Measurements from ENCODE around the gene IKZF2. TPM values are rescaled to one million over a fixed set of nuclear protein-coding genes. Genes with fewer than 3 reads are reported as not detected.

The IKZF2 gene
- total and polyA plus RNA-seq, 4 donors, result 0.63 to 17.1 (median 5.7) TPM

GRCh38 chr2:213001297-213001910 lies 150.0 kb downstream of the IKZF2 start:
- peak overlapping the region in 1 of 2 donors; percentile 26 for H3K4me3 ChIP-seq (ENCODE audit: low read length in 2 of 2)
- ATAC-seq (ENCODE audit: low FRiP score) (peak; percentile 54), DNase-seq (no peak)
- no peaks in the 10 kb centered on the region for H3K4me1 ChIP-seq (ENCODE audit: control insufficient read depth in 1 of 2, insufficient read depth in 2 of 2, low read length in 2 of 2)
- no peaks in the 10 kb centered on the region for H3K36me3 ChIP-seq (ENCODE audit: control insufficient read depth in 1 of 2, insufficient read depth in 2 of 2, low read length in 1 of 2)
- no peak overlapping the region for H3K27ac ChIP-seq (ENCODE audit: low read depth in 1 of 2, low read length in 2 of 2)
- 16 to 21% methylated on average over 3 of the region's 3 CpGs for whole genome bisulfite sequencing, 2 donors
- intact Hi-C loops (cut with DNase I), result no loop called here
- H3K27me3 ChIP-seq (ENCODE audit: control insufficient read depth in 1 of 2, insufficient read depth in 2 of 2, low read length in 1 of 2), result no peaks in the 10 kb centered on the region
- H3K9me3 ChIP-seq (ENCODE audit: control insufficient read depth, low read length), result no peaks in the 10 kb centered on the region

GRCh38 chr2:212998626-212999359 lies 152.6 kb downstream of the IKZF2 start:
- no peak overlapping the region for H3K27ac ChIP-seq (ENCODE audit: low read depth in 1 of 2, low read length in 2 of 2)
- DNase-seq (no peak), ATAC-seq (ENCODE audit: low FRiP score) (no peak)
- 90 to 92% methylated on average over 2 of the region's 2 CpGs for WGBS, 2 donors
- H3K9me3 ChIP-seq (ENCODE audit: control insufficient read depth, low read length), result no peaks in the 10 kb centered on the region
- H3K27me3 ChIP-seq (ENCODE audit: control insufficient read depth in 1 of 2, insufficient read depth in 2 of 2, low read length in 1 of 2), result no peaks in the 10 kb centered on the region
- intact Hi-C loops (cut with DNase I), result no loop called here
- H3K4me1 ChIP-seq (ENCODE audit: control insufficient read depth in 1 of 2, insufficient read depth in 2 of 2, low read length in 2 of 2), result no peaks in the 10 kb centered on the region
- no peak overlapping the region for H3K4me3 ChIP-seq (ENCODE audit: low read length in 2 of 2)
- no peaks in the 10 kb centered on the region for H3K36me3 ChIP-seq (ENCODE audit: control insufficient read depth in 1 of 2, insufficient read depth in 2 of 2, low read length in 1 of 2)

GRCh38 chr2:212997526-212998020 lies 153.8 kb downstream of the IKZF2 start:
- Histone ChIP-seq H3K4me1 (ENCODE audit: control insufficient read depth in 1 of 2, insufficient read depth in 2 of 2, low read length in 2 of 2) (no peaks in the 10 kb centered on the region), H3K36me3 (ENCODE audit: control insufficient read depth in 1 of 2, insufficient read depth in 2 of 2, low read length in 1 of 2) (no peaks in the 10 kb centered on the region), H3K27me3 (ENCODE audit: control insufficient read depth in 1 of 2, insufficient read depth in 2 of 2, low read length in 1 of 2) (no peaks in the 10 kb centered on the region), H3K27ac (ENCODE audit: low read depth in 1 of 2, low read length in 2 of 2) (no peak overlapping the region), H3K4me3 (ENCODE audit: low read length in 2 of 2) (no peak overlapping the region), H3K9me3 (ENCODE audit: control insufficient read depth, low read length) (no peaks in the 10 kb centered on the region)
- ATAC-seq (ENCODE audit: low FRiP score) (no peak), DNase-seq (no peak)
- WGBS, 2 donors, result 72 to 77% methylated on average over 3 of the region's 3 CpGs
- intact Hi-C loops (cut with DNase I), result no loop called here

GRCh38 chr2:212995920-212996319 lies 155.5 kb downstream of the IKZF2 start:
- DNase-seq, result no peak
- WGBS, 2 donors, result 84 to 91% methylated on average over 2 of the region's 2 CpGs
- intact Hi-C loops (cut with DNase I), result no loop called here

GRCh38 chr2:212994976-212995375 lies 156.4 kb downstream of the IKZF2 start:
- Histone ChIP-seq H3K9me3 (ENCODE audit: control insufficient read depth, low read length) (no peaks in the 10 kb centered on the region), H3K4me3 (ENCODE audit: low read length in 2 of 2) (no peak overlapping the region), H3K36me3 (ENCODE audit: control insufficient read depth in 1 of 2, insufficient read depth in 2 of 2, low read length in 1 of 2) (no peaks in the 10 kb centered on the region), H3K27me3 (ENCODE audit: control insufficient read depth in 1 of 2, insufficient read depth in 2 of 2, low read length in 1 of 2) (no peaks in the 10 kb centered on the region), H3K27ac (ENCODE audit: low read depth in 1 of 2, low read length in 2 of 2) (no peak overlapping the region), H3K4me1 (ENCODE audit: control insufficient read depth in 1 of 2, insufficient read depth in 2 of 2, low read length in 2 of 2) (no peaks in the 10 kb centered on the region)
- intact Hi-C loops (cut with DNase I), result no loop called here
- ATAC-seq (ENCODE audit: low FRiP score) (no peak), DNase-seq (no peak)

More at GRCh38 chr2:212995920-212996319, 155.5 kb downstream of the IKZF2 start:
- no peaks in the 10 kb centered on the region for H3K36me3 ChIP-seq (ENCODE audit: control insufficient read depth in 1 of 2, insufficient read depth in 2 of 2, low read length in 1 of 2)
- no peaks in the 10 kb centered on the region for H3K27me3 ChIP-seq (ENCODE audit: control insufficient read depth in 1 of 2, insufficient read depth in 2 of 2, low read length in 1 of 2)
- H3K4me3 ChIP-seq (ENCODE audit: low read length in 2 of 2), result no peak overlapping the region
- ATAC-seq (ENCODE audit: low FRiP score), result no peak
- H3K27ac ChIP-seq (ENCODE audit: low read depth in 1 of 2, low read length in 2 of 2), result no peak overlapping the region
- H3K9me3 ChIP-seq (ENCODE audit: control insufficient read depth, low read length), result no peaks in the 10 kb centered on the region
- no peaks in the 10 kb centered on the region for H3K4me1 ChIP-seq (ENCODE audit: control insufficient read depth in 1 of 2, insufficient read depth in 2 of 2, low read length in 2 of 2)

GRCh38 chr2:212991120-212991519 lies 160.3 kb downstream of the IKZF2 start:
- Histone ChIP-seq H3K27ac (ENCODE audit: low read depth in 1 of 2, low read length in 2 of 2) (no peak overlapping the region), H3K27me3 (ENCODE audit: control insufficient read depth in 1 of 2, insufficient read depth in 2 of 2, low read length in 1 of 2) (no peaks in the 10 kb centered on the region), H3K9me3 (ENCODE audit: control insufficient read depth, low read length) (no peaks in the 10 kb centered on the region), H3K4me3 (ENCODE audit: low read length in 2 of 2) (no peak overlapping the region), H3K36me3 (ENCODE audit: control insufficient read depth in 1 of 2, insufficient read depth in 2 of 2, low read length in 1 of 2) (no peaks in the 10 kb centered on the region), H3K4me1 (ENCODE audit: control insufficient read depth in 1 of 2, insufficient read depth in 2 of 2, low read length in 2 of 2) (no peaks in the 10 kb centered on the region)
- intact Hi-C loops (cut with DNase I), result no loop called here
- DNase-seq (no peak), ATAC-seq (ENCODE audit: low FRiP score) (no peak)
- 97 to 98% methylated on average over 1 of the region's 1 CpG for WGBS, 2 donors

- DNase-seq (no peak), ATAC-seq (ENCODE audit: low FRiP score) (no peak)
- H3K4me1 ChIP-seq (ENCODE audit: control insufficient read depth in 1 of 2, insufficient read depth in 2 of 2, low read length in 2 of 2), result no peaks in the 10 kb centered on the region
- no peaks in the 10 kb centered on the region for H3K9me3 ChIP-seq (ENCODE audit: control insufficient read depth, low read length)
- no peak overlapping the region for H3K4me3 ChIP-seq (ENCODE audit: low read length in 2 of 2)
- intact Hi-C loops (cut with DNase I), result no loop called here
- H3K36me3 ChIP-seq (ENCODE audit: control insufficient read depth in 1 of 2, insufficient read depth in 2 of 2, low read length in 1 of 2), result no peaks in the 10 kb centered on the region
- H3K27ac ChIP-seq (ENCODE audit: low read depth in 1 of 2, low read length in 2 of 2), result no peak overlapping the region
- 88 to 100% methylated on average over 1 of the region's 1 CpG for WGBS, 2 donors
- H3K27me3 ChIP-seq (ENCODE audit: control insufficient read depth in 1 of 2, insufficient read depth in 2 of 2, low read length in 1 of 2), result no peaks in the 10 kb centered on the region
Measured at GRCh38 chr2:212990697-212991096, 160.7 kb downstream of the IKZF2 start.

GRCh38 chr2:212987492-212987891 lies 163.9 kb downstream of the IKZF2 start:
- Histone ChIP-seq H3K27ac (ENCODE audit: low read depth in 1 of 2, low read length in 2 of 2) (no peak overlapping the region), H3K4me1 (ENCODE audit: control insufficient read depth in 1 of 2, insufficient read depth in 2 of 2, low read length in 2 of 2) (no peaks in the 10 kb centered on the region), H3K9me3 (ENCODE audit: control insufficient read depth, low read length) (no peaks in the 10 kb centered on the region), H3K27me3 (ENCODE audit: control insufficient read depth in 1 of 2, insufficient read depth in 2 of 2, low read length in 1 of 2) (no peaks in the 10 kb centered on the region), H3K4me3 (ENCODE audit: low read length in 2 of 2) (no peak overlapping the region), H3K36me3 (ENCODE audit: control insufficient read depth in 1 of 2, insufficient read depth in 2 of 2, low read length in 1 of 2) (no peaks in the 10 kb centered on the region)
- no peak for ATAC-seq (ENCODE audit: low FRiP score)
- WGBS, 2 donors, result 57 to 61% methylated on average over 4 of the region's 4 CpGs
- intact Hi-C loops (cut with DNase I), result no loop called here
- DNase-seq, result no peak

- 80 to 83% methylated on average over 6 of the region's 6 CpGs for WGBS, 2 donors
- Histone ChIP-seq H3K27me3 (ENCODE audit: control insufficient read depth in 1 of 2, insufficient read depth in 2 of 2, low read length in 1 of 2) (no peaks in the 10 kb centered on the region), H3K27ac (ENCODE audit: low read depth in 1 of 2, low read length in 2 of 2) (no peak overlapping the region), H3K4me3 (ENCODE audit: low read length in 2 of 2) (no peak overlapping the region), H3K4me1 (ENCODE audit: control insufficient read depth in 1 of 2, insufficient read depth in 2 of 2, low read length in 2 of 2) (peaks cover 0 to 2% of the 10 kb centered on the region in 2 donors), H3K9me3 (ENCODE audit: control insufficient read depth, low read length) (no peaks in the 10 kb centered on the region), H3K36me3 (ENCODE audit: control insufficient read depth in 1 of 2, insufficient read depth in 2 of 2, low read length in 1 of 2) (no peaks in the 10 kb centered on the region)
- no peak for ATAC-seq (ENCODE audit: low FRiP score)
- DNase-seq, result no peak
- intact Hi-C loops (cut with DNase I), result no loop called here
Measured at GRCh38 chr2:212984129-212984528, 167.3 kb downstream of the IKZF2 start.
